PC-3 (cell line): ENCODE measurements around the gene ZMAT3. TPM values are rescaled to one million over a fixed set of nuclear protein-coding genes. Genes with fewer than 3 reads are reported as not detected.

Experiments
- ATAC-seq: fragments of 200-7000 bp; cut with Tn5 transposase; 2 replicates; pipeline ENCODE4 v1.9.1; 2020; ENCODE audit warnings: mild to moderate bottlenecking, moderate library complexity
- BruUV-seq: library from RNA; stranded (reverse); fragments of 400-500 nt; replicated peaks from 2 replicates; lab custom pipeline; 2021; lab: Mats Ljungman, UMichigan
- CTCF ChIA-PET: fragments of 300-600 bp; sonication (Branson Sonifier 250); formaldehyde crosslinking; loops from one replicate; lab custom pipeline; 2022; ENCODE audit warnings: antibody characterized with exemption; lab: Charles Lee
- POLR2A ChIA-PET: fragments of 300-600 bp; sonication (Branson Sonifier 250); formaldehyde crosslinking; loops from one replicate; lab custom pipeline; 2022; ENCODE audit warnings: antibody characterized with exemption; ENCODE audit not compliant: unreplicated experiment; lab: Charles Lee
- DNase-seq: peaks from one replicate; pipeline ENCODE4 v3.0.0-alpha.2; 2015
- H2AFZ ChIP-seq: fragments of 300-600 bp; sonication (generic); 2 replicates; pipeline ENCODE4 v1.6.0; 2016; ENCODE audit warnings: antibody characterized with exemption, low read length
- H3F3A ChIP-seq: fragments of 300-600 bp; sonication (generic); one replicate; pipeline ENCODE4 v1.6.0; 2017; ENCODE audit warnings: antibody characterized with exemption, low read length, control low read depth, mild to moderate bottlenecking; ENCODE audit not compliant: unreplicated experiment
- H3K27ac ChIP-seq: fragments of 300-600 bp; sonication (generic); 2 replicates; pipeline ENCODE4 v1.5.1; 2016; ENCODE audit warnings: mild to moderate bottlenecking, low read length
- H3K27me3 ChIP-seq: fragments of 300-600 bp; sonication (generic); 2 replicates; pipeline ENCODE4 v1.6.1; 2016; ENCODE audit warnings: low read length, mixed read lengths
- H3K36me3 ChIP-seq: fragments of 300-600 bp; sonication (generic); 2 replicates; pipeline ENCODE4 v1.6.1; 2016; ENCODE audit warnings: low read depth, mixed run types, low read length, mixed read lengths
- H3K4me1 ChIP-seq: fragments of 300-600 bp; sonication (generic); 2 replicates; pipeline ENCODE4 v1.5.1; 2016; ENCODE audit warnings: low read length; ENCODE audit not compliant: insufficient read depth
- H3K4me2 ChIP-seq: fragments of 300-600 bp; sonication (generic); 2 replicates; pipeline ENCODE4 v1.6.0; 2016; ENCODE audit warnings: low read length
- H3K4me3 ChIP-seq: fragments of 300-600 bp; sonication (generic); 2 replicates; pipeline ENCODE4 v1.5.1; 2016; ENCODE audit warnings: mild to moderate bottlenecking, low read length, mixed read lengths
- H3K79me2 ChIP-seq: fragments of 300-600 bp; sonication (generic); 2 replicates; pipeline ENCODE4 v1.6.1; 2017; ENCODE audit warnings: low read length, mixed read lengths
- H3K9ac ChIP-seq: fragments of 300-600 bp; sonication (generic); 2 replicates; pipeline ENCODE4 v1.6.0; 2016; ENCODE audit warnings: mild to moderate bottlenecking, low read length
- H3K9me2 ChIP-seq: fragments of 300-600 bp; sonication (generic); replicated peaks from 2 replicates; pipeline ENCODE4 v1.6.1; 2016; ENCODE audit warnings: mixed run types, low read length, mixed read lengths
- H3K9me3 ChIP-seq: fragments of 300-600 bp; sonication (generic); 2 replicates; pipeline ENCODE4 v1.6.1; 2016; ENCODE audit warnings: low read length, mixed read lengths
- H4K20me1 ChIP-seq: fragments of 300-600 bp; sonication (generic); 2 replicates; pipeline ENCODE4 v1.6.1; 2016; ENCODE audit warnings: low read length, mixed read lengths
- CTCF ChIP-seq: fragments of 300-600 bp; sonication (generic); conservative IDR thresholded peaks from 2 replicates; pipeline ENCODE4 v1.5.1; 2017; ENCODE audit warnings: antibody characterized with exemption, low read depth, mild to moderate bottlenecking, low read length
- EZH2 ChIP-seq: fragments of 300-600 bp; sonication (generic); IDR thresholded peaks from one replicate; pipeline ENCODE4 v1.6.1; 2017; ENCODE audit warnings: antibody characterized with exemption, mild to moderate bottlenecking, low read length; ENCODE audit not compliant: unreplicated experiment
- EZH2phosphoT487 ChIP-seq: fragments of 300-600 bp; sonication (generic); IDR thresholded peaks from 2 replicates; pipeline ENCODE4 v1.6.1; 2018; ENCODE audit warnings: mild to moderate bottlenecking, antibody characterized with exemption, low read length, borderline replicate concordance
- intact Hi-C: fragments of 100-400 bp; cut with micrococcal nuclease; formaldehyde crosslinking; loops from 2 replicates; pipeline ENCODE4 v1.9.0; 2023
- total RNA-seq: library from RNA; depleted of rRNA; stranded (reverse); fragments of >200 nt; gene quantifications from 2 replicates; pipeline ENCODE4 v1.2.3, GENCODE V29; 2014

ZMAT3 gene
- total RNA-seq, 1 experiment from 2014 or later = 2.0 TPM

GRCh38 chr3:179073816-179074215 is 2.2 kb upstream of the ZMAT3 start:
- Histone ChIP-seq H3K4me2 (no peak overlapping the region), H3K4me3 (no peak overlapping the region), H3K36me3 (no peaks in the 10 kb centered on the region), H3K9me2 (no peaks in the 10 kb centered on the region), H3K4me1 (peaks cover 9% of the 10 kb centered on the region), H4K20me1 (no peaks in the 10 kb centered on the region), H3K79me2 (peaks cover 15% of the 10 kb centered on the region), H3K9me3 (no peaks in the 10 kb centered on the region), H3K9ac (no peak overlapping the region), H3F3A (no peaks in the 10 kb centered on the region), H3K27ac (no peak overlapping the region), H3K27me3 (no peaks in the 10 kb centered on the region), H2AFZ (no peak overlapping the region)
- ATAC-seq (no peak), DNase-seq (no peak)
- POLR2A ChIA-PET = no interaction called here
- no TSS peak for BruUV-seq
- TF ChIP-seq EZH2 (no peak), EZH2phosphoT487 (no peak), CTCF (no peak)
- intact Hi-C loops = loop anchor here (5.0 kb wide), 1 partner anchor 33 kb away; no protein-coding TSS in a partner anchor
- CTCF ChIA-PET = no interaction called here

- H3K36me3 ChIP-seq = no peaks in the 10 kb centered on the region
- H3F3A ChIP-seq = no peaks in the 10 kb centered on the region
- peak overlapping the region; percentile 89 for H3K4me2 ChIP-seq
- H4K20me1 ChIP-seq = no peaks in the 10 kb centered on the region
- POLR2A ChIA-PET = interaction anchor here (0.7 kb wide), 1 partner anchor 1084 kb away, joined by 3 read pairs; no protein-coding TSS in a partner anchor
- DNase-seq (peak; percentile 15), ATAC-seq (peak; percentile 36)
- H3K27me3 ChIP-seq = no peaks in the 10 kb centered on the region
- peak overlapping the region; percentile 27 for H3K27ac ChIP-seq
- peak overlapping the region; percentile 75 for H3K9ac ChIP-seq
- H2AFZ ChIP-seq = peak overlapping the region; percentile 99
- intact Hi-C loops = loop anchor here (5.0 kb wide), 1 partner anchor 35 kb away; no protein-coding TSS in a partner anchor
- H3K79me2 ChIP-seq = peaks cover 15% of the 10 kb centered on the region
- CTCF ChIA-PET = interaction anchor here (0.6 kb wide), 1 partner anchor 57 kb away, joined by 3 read pairs; no protein-coding TSS in a partner anchor
- no peaks in the 10 kb centered on the region for H3K9me3 ChIP-seq
- TF ChIP-seq EZH2 (no peak), CTCF (no peak), EZH2phosphoT487 (no peak)
- peaks cover 9% of the 10 kb centered on the region for H3K4me1 ChIP-seq
- H3K4me3 ChIP-seq = peak overlapping the region; percentile 82
- TSS peak; percentile 94 for BruUV-seq
- H3K9me2 ChIP-seq = no peaks in the 10 kb centered on the region
Observed at GRCh38 chr3:179072100-179072438, 460 bp upstream of the ZMAT3 start.

GRCh38 chr3:179071027-179071322 is 634 bp downstream of the ZMAT3 start:
- no TSS peak for BruUV-seq
- intact Hi-C loops = loop anchor here (2.0 to 5.0 kb wide), 2 partner anchors 36 to 56 kb away; no protein-coding TSS in a partner anchor
- H2AFZ ChIP-seq = peak overlapping the region; percentile 99
- DNase-seq = peak; percentile 38
- TF ChIP-seq EZH2 (no peak), EZH2phosphoT487 (no peak), CTCF (no peak)
- CTCF ChIA-PET = no interaction called here
- POLR2A ChIA-PET = no interaction called here
- peak overlapping the region; percentile 89 for H3K4me2 ChIP-seq
- no peaks in the 10 kb centered on the region for H3K9me2 ChIP-seq
- peak overlapping the region; percentile 75 for H3K9ac ChIP-seq
- peak overlapping the region; percentile 82 for H3K4me3 ChIP-seq
- H3K9me3 ChIP-seq = no peaks in the 10 kb centered on the region
- H4K20me1 ChIP-seq = no peaks in the 10 kb centered on the region
- H3K36me3 ChIP-seq = no peaks in the 10 kb centered on the region
- ATAC-seq = peak; percentile 40; the same call in 1 of the 2 replicates
- no peak overlapping the region for H3K27ac ChIP-seq
- H3K27me3 ChIP-seq = no peaks in the 10 kb centered on the region
- H3K4me1 ChIP-seq = peaks cover 9% of the 10 kb centered on the region
- H3K79me2 ChIP-seq = peaks cover 15% of the 10 kb centered on the region
- H3F3A ChIP-seq = no peaks in the 10 kb centered on the region
